ENCODE data around the gene CFAP99. TPM values are rescaled to one million over a fixed set of nuclear protein-coding genes. Genes with fewer than 3 reads are reported as not detected.

The CFAP99 gene
- total RNA-seq, 1 donor from 2014 or later: not detected

GRCh38 chr4:2397596-2398379 lies 21.0 kb upstream of the CFAP99 start:
- H3K4me3 Mint-ChIP-seq: no peak overlapping the region
- H3K27ac Mint-ChIP-seq: no peak overlapping the region
- Histone ChIP-seq H3K4me2 (no peak overlapping the region), H3K27ac (no peak overlapping the region), H3K79me2 (ENCODE audit: low read depth) (no peaks in the 10 kb centered on the region), H3K9me3 (ENCODE audit: low read depth) (no peaks in the 10 kb centered on the region), H3K4me1 (peaks cover 27% of the 10 kb centered on the region), H3K4me3 (no peak overlapping the region), H3K36me3 (no peaks in the 10 kb centered on the region), H3F3A (ENCODE audit: low read depth) (peaks cover 6% of the 10 kb centered on the region), H4K20me1 (ENCODE audit: low read depth) (peaks cover 8% of the 10 kb centered on the region), H3K9ac (no peak overlapping the region), H2AFZ (replicated peaks) (no peak overlapping the region), H3K27me3 (peaks cover 19% of the 10 kb centered on the region)
- TF ChIP-seq EZH2phosphoT487 (IDR thresholded peaks at IDR 0.05) (no peak), CTCF (IDR thresholded peaks at IDR 0.05) (no peak), EZH2 (IDR thresholded peaks at IDR 0.05) (no peak)
- H3K36me3 Mint-ChIP-seq: no peaks in the 10 kb centered on the region
- no peak for DNase-seq (ENCODE audit: low spot score)
- peaks cover 40% of the 10 kb centered on the region for H3K4me1 Mint-ChIP-seq
- H3K9me3 Mint-ChIP-seq: peaks cover 4% of the 10 kb centered on the region
- peaks cover 27% of the 10 kb centered on the region for H3K27me3 Mint-ChIP-seq (ENCODE audit: insufficient read depth, low read depth)

- H3K9ac ChIP-seq: no peak overlapping the region
- no peak overlapping the region for H3K4me3 Mint-ChIP-seq
- H3K27ac Mint-ChIP-seq: no peak overlapping the region
- no peak overlapping the region for H2AFZ ChIP-seq (replicated peaks)
- TF ChIP-seq EZH2 (IDR thresholded peaks at IDR 0.05): no peak
- no peak for TF ChIP-seq EZH2phosphoT487 (IDR thresholded peaks at IDR 0.05)
- peaks cover 27% of the 10 kb centered on the region for H3K27me3 ChIP-seq
- H3K79me2 ChIP-seq (ENCODE audit: low read depth): no peaks in the 10 kb centered on the region
- no peak overlapping the region for H3K4me2 ChIP-seq
- H3K4me1 ChIP-seq: peaks cover 16% of the 10 kb centered on the region
- peaks cover 9% of the 10 kb centered on the region for H3F3A ChIP-seq (ENCODE audit: low read depth)
- no peak for DNase-seq (ENCODE audit: low spot score)
- H3K4me3 ChIP-seq: no peak overlapping the region
- H3K27ac ChIP-seq: no peak overlapping the region
- H3K27me3 Mint-ChIP-seq (ENCODE audit: insufficient read depth, low read depth): peaks cover 23% of the 10 kb centered on the region
- no peaks in the 10 kb centered on the region for H3K36me3 ChIP-seq
- no peaks in the 10 kb centered on the region for H3K36me3 Mint-ChIP-seq
- H3K9me3 Mint-ChIP-seq: peaks cover 4% of the 10 kb centered on the region
- H3K9me3 ChIP-seq (ENCODE audit: low read depth): no peaks in the 10 kb centered on the region
- peaks cover 35% of the 10 kb centered on the region for H3K4me1 Mint-ChIP-seq
- H4K20me1 ChIP-seq (ENCODE audit: low read depth): peaks cover 12% of the 10 kb centered on the region
Observed at GRCh38 chr4:2399216-2399615, 19.5 kb upstream of the CFAP99 start.

- no peak for DNase-seq (ENCODE audit: low spot score)
- H3K4me2 ChIP-seq: no peak overlapping the region
- peaks cover 12% of the 10 kb centered on the region for H4K20me1 ChIP-seq (ENCODE audit: low read depth)
- no peak overlapping the region for H3K4me3 ChIP-seq
- H3K79me2 ChIP-seq (ENCODE audit: low read depth): no peaks in the 10 kb centered on the region
- Mint-ChIP-seq H3K27ac (no peak overlapping the region), H3K27me3 (ENCODE audit: insufficient read depth, low read depth) (peaks cover 22% of the 10 kb centered on the region), H3K4me1 (peaks cover 34% of the 10 kb centered on the region), H3K36me3 (no peaks in the 10 kb centered on the region), H3K4me3 (no peak overlapping the region), H3K9me3 (peaks cover 4% of the 10 kb centered on the region)
- H3K27ac ChIP-seq: no peak overlapping the region
- H2AFZ ChIP-seq (replicated peaks): no peak overlapping the region
- H3K27me3 ChIP-seq: peaks cover 27% of the 10 kb centered on the region
- peaks cover 16% of the 10 kb centered on the region for H3K4me1 ChIP-seq
- H3K36me3 ChIP-seq: no peaks in the 10 kb centered on the region
- H3K9me3 ChIP-seq (ENCODE audit: low read depth): no peaks in the 10 kb centered on the region
- TF ChIP-seq CTCF (IDR thresholded peaks at IDR 0.05) (no peak), EZH2phosphoT487 (IDR thresholded peaks at IDR 0.05) (no peak), EZH2 (IDR thresholded peaks at IDR 0.05) (no peak)
- H3F3A ChIP-seq (ENCODE audit: low read depth): peaks cover 9% of the 10 kb centered on the region
- no peak overlapping the region for H3K9ac ChIP-seq
Observed at GRCh38 chr4:2399631-2400190, 19.0 kb upstream of the CFAP99 start.
